Measurements from ENCODE around the gene SSH2.

The SSH2 gene

DNA sequence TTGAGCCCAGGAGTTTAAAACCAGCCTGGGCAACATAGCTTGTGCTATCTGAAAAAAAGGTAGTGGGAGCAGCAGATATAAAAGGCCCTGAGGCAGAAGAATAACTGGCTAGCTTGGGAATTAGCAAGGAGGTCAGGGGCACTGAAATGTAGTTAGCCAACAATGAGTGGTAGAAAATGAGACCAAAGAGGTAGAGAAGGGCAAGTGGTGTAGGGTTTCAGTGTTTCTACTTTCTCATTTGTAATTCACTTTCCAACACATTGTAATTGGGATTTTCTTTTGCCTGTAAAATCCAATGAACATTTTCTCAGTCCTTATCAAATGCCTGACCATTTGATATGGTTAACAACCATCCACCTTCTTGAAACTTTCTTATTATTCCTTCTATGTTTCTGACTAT lies 212.2 kb downstream of the SSH2 start:
- H3K4me3 ChIP-seq (ENCODE audit: insufficient read depth, low read depth, low read length, poor library complexity, severe bottlenecking) = no peak overlapping the region
- peaks cover under 1% of the 10 kb centered on the region for H3K4me1 ChIP-seq (ENCODE audit: control insufficient read depth, insufficient read depth, low read length, poor library complexity, severe bottlenecking)
- no peaks in the 10 kb centered on the region for H3K27me3 ChIP-seq (replicated peaks; ENCODE audit: control insufficient read depth, insufficient read depth, low read length, poor library complexity, severe bottlenecking)
- H3K9me3 ChIP-seq (ENCODE audit: control insufficient read depth, low read length) = no peaks in the 10 kb centered on the region
- no peak overlapping the region for H3K27ac ChIP-seq (ENCODE audit: insufficient read depth, low read length, poor library complexity, severe bottlenecking)
- H3K36me3 ChIP-seq (ENCODE audit: control insufficient read depth, insufficient read depth, low read length) = no peaks in the 10 kb centered on the region
- DNase-seq = no peak

DNA sequence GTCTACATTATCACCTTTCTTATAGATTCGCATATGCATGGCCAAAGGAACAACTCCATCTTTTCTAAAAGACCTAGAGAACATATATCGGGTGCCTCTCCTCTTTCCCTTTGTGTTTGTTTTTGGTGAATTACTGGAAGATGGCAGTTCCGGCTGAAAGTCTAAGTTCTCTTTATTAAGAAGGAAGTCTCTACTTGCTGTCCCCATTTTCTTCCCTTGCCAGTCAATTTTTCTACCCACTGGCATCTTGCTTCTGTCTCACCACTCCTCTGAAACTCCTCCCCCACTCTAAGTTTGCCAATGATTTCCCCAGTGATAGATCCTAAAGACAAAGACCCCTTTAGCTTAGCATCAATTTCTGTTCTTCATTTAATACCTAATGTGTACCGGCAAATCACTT lies 213.5 kb downstream of the SSH2 start:
- no peaks in the 10 kb centered on the region for H3K27me3 ChIP-seq (replicated peaks; ENCODE audit: control insufficient read depth, insufficient read depth, low read length, poor library complexity, severe bottlenecking)
- no peak overlapping the region for H3K4me3 ChIP-seq (ENCODE audit: insufficient read depth, low read depth, low read length, poor library complexity, severe bottlenecking)
- no peak overlapping the region for H3K27ac ChIP-seq (ENCODE audit: insufficient read depth, low read length, poor library complexity, severe bottlenecking)
- H3K9me3 ChIP-seq (ENCODE audit: control insufficient read depth, low read length) = no peaks in the 10 kb centered on the region
- H3K4me1 ChIP-seq (ENCODE audit: control insufficient read depth, insufficient read depth, low read length, poor library complexity, severe bottlenecking) = no peaks in the 10 kb centered on the region
- no peaks in the 10 kb centered on the region for H3K36me3 ChIP-seq (ENCODE audit: control insufficient read depth, insufficient read depth, low read length)
- no peak for DNase-seq

DNA sequence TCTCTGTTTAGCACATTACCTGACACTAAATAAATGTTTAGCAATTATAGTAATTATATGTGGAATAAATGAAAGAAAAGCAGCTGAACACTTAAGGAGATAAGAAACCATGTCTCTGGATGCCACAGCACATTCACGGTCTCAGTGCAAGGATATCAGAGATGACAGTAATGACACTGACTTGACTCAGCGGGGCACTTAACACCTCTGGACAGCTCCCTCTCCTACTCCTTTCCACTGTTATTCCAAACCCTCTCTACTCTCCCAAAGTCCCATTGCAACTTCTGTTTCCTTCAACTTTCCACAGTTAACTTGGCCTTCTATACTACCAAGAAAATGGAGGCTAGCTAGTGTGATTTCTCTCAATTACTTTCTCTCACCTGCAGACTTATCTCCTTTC lies 214.3 kb downstream of the SSH2 start:
- DNase-seq = no peak
- H3K36me3 ChIP-seq (ENCODE audit: control insufficient read depth, insufficient read depth, low read length) = no peaks in the 10 kb centered on the region
- no peaks in the 10 kb centered on the region for H3K4me1 ChIP-seq (ENCODE audit: control insufficient read depth, insufficient read depth, low read length, poor library complexity, severe bottlenecking)
- H3K27me3 ChIP-seq (replicated peaks; ENCODE audit: control insufficient read depth, insufficient read depth, low read length, poor library complexity, severe bottlenecking) = no peaks in the 10 kb centered on the region
- H3K9me3 ChIP-seq (ENCODE audit: control insufficient read depth, low read length) = no peaks in the 10 kb centered on the region
- H3K4me3 ChIP-seq (ENCODE audit: insufficient read depth, low read depth, low read length, poor library complexity, severe bottlenecking) = no peak overlapping the region
- H3K27ac ChIP-seq (ENCODE audit: insufficient read depth, low read length, poor library complexity, severe bottlenecking) = no peak overlapping the region

- Histone ChIP-seq H3K9me3 (ENCODE audit: control insufficient read depth, low read length) (no peaks in the 10 kb centered on the region), H3K27ac (ENCODE audit: insufficient read depth, low read length, poor library complexity, severe bottlenecking) (no peak overlapping the region), H3K36me3 (ENCODE audit: control insufficient read depth, insufficient read depth, low read length) (no peaks in the 10 kb centered on the region), H3K27me3 (replicated peaks; ENCODE audit: control insufficient read depth, insufficient read depth, low read length, poor library complexity, severe bottlenecking) (no peaks in the 10 kb centered on the region), H3K4me3 (ENCODE audit: insufficient read depth, low read depth, low read length, poor library complexity, severe bottlenecking) (no peak overlapping the region), H3K4me1 (ENCODE audit: control insufficient read depth, insufficient read depth, low read length, poor library complexity, severe bottlenecking) (no peaks in the 10 kb centered on the region)
- DNase-seq = no peak
Measured at GRCh38 chr17:29714146-29714545, 215.9 kb downstream of the SSH2 start.

DNA sequence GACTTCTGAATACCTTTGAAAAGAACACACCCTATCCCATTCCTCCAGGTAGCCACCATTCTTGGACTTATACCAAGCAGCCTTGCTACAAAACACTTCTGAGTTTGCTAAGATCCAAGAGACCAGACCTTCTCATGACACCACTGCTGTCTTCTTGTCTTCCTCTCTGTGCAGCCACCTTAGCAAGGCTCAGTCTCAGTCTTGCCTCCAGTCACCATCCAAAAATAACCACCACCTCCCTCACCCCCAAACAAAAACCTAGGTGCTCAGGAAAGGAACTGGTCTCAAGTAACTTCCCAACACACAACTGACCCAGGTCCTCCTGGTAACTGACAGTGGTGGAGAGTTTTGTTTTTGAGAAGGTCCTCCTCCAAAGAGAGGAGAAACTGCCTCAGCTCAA lies 216.4 kb downstream of the SSH2 start:
- H3K27ac ChIP-seq (ENCODE audit: insufficient read depth, low read length, poor library complexity, severe bottlenecking) = no peak overlapping the region
- H3K36me3 ChIP-seq (ENCODE audit: control insufficient read depth, insufficient read depth, low read length) = no peaks in the 10 kb centered on the region
- no peaks in the 10 kb centered on the region for H3K27me3 ChIP-seq (replicated peaks; ENCODE audit: control insufficient read depth, insufficient read depth, low read length, poor library complexity, severe bottlenecking)
- H3K4me3 ChIP-seq (ENCODE audit: insufficient read depth, low read depth, low read length, poor library complexity, severe bottlenecking) = no peak overlapping the region
- no peaks in the 10 kb centered on the region for H3K4me1 ChIP-seq (ENCODE audit: control insufficient read depth, insufficient read depth, low read length, poor library complexity, severe bottlenecking)
- no peaks in the 10 kb centered on the region for H3K9me3 ChIP-seq (ENCODE audit: control insufficient read depth, low read length)
- DNase-seq = no peak

- H3K27ac ChIP-seq (ENCODE audit: insufficient read depth, low read length, poor library complexity, severe bottlenecking) = no peak overlapping the region
- no peak for DNase-seq
- H3K4me1 ChIP-seq (ENCODE audit: control insufficient read depth, insufficient read depth, low read length, poor library complexity, severe bottlenecking) = no peaks in the 10 kb centered on the region
Measured at GRCh38 chr17:29711588-29712385, 218.2 kb downstream of the SSH2 start.

GRCh38 chr17:29710891-29711418 lies 219.1 kb downstream of the SSH2 start:
- Histone ChIP-seq H3K4me3 (ENCODE audit: insufficient read depth, low read depth, low read length, poor library complexity, severe bottlenecking) (no peak overlapping the region), H3K27ac (ENCODE audit: insufficient read depth, low read length, poor library complexity, severe bottlenecking) (no peak overlapping the region), H3K36me3 (ENCODE audit: control insufficient read depth, insufficient read depth, low read length) (no peaks in the 10 kb centered on the region), H3K4me1 (ENCODE audit: control insufficient read depth, insufficient read depth, low read length, poor library complexity, severe bottlenecking) (no peaks in the 10 kb centered on the region), H3K9me3 (ENCODE audit: control insufficient read depth, low read length) (no peaks in the 10 kb centered on the region), H3K27me3 (replicated peaks; ENCODE audit: control insufficient read depth, insufficient read depth, low read length, poor library complexity, severe bottlenecking) (no peaks in the 10 kb centered on the region)
- DNase-seq = no peak

More at GRCh38 chr17:29711588-29712385, 218.2 kb downstream of the SSH2 start:
- no peak overlapping the region for H3K4me3 ChIP-seq (ENCODE audit: insufficient read depth, low read depth, low read length, poor library complexity, severe bottlenecking)
- H3K36me3 ChIP-seq (ENCODE audit: control insufficient read depth, insufficient read depth, low read length) = no peaks in the 10 kb centered on the region
- no peaks in the 10 kb centered on the region for H3K27me3 ChIP-seq (replicated peaks; ENCODE audit: control insufficient read depth, insufficient read depth, low read length, poor library complexity, severe bottlenecking)
- no peaks in the 10 kb centered on the region for H3K9me3 ChIP-seq (ENCODE audit: control insufficient read depth, low read length)

- Histone ChIP-seq H3K4me3 (ENCODE audit: insufficient read depth, low read depth, low read length, poor library complexity, severe bottlenecking) (no peak overlapping the region), H3K36me3 (ENCODE audit: control insufficient read depth, insufficient read depth, low read length) (no peaks in the 10 kb centered on the region), H3K27ac (ENCODE audit: insufficient read depth, low read length, poor library complexity, severe bottlenecking) (no peak overlapping the region), H3K9me3 (ENCODE audit: control insufficient read depth, low read length) (no peaks in the 10 kb centered on the region), H3K4me1 (ENCODE audit: control insufficient read depth, insufficient read depth, low read length, poor library complexity, severe bottlenecking) (no peaks in the 10 kb centered on the region), H3K27me3 (replicated peaks; ENCODE audit: control insufficient read depth, insufficient read depth, low read length, poor library complexity, severe bottlenecking) (no peaks in the 10 kb centered on the region)
- no peak for DNase-seq
Measured at GRCh38 chr17:29710520-29710884, 219.5 kb downstream of the SSH2 start.

DNA sequence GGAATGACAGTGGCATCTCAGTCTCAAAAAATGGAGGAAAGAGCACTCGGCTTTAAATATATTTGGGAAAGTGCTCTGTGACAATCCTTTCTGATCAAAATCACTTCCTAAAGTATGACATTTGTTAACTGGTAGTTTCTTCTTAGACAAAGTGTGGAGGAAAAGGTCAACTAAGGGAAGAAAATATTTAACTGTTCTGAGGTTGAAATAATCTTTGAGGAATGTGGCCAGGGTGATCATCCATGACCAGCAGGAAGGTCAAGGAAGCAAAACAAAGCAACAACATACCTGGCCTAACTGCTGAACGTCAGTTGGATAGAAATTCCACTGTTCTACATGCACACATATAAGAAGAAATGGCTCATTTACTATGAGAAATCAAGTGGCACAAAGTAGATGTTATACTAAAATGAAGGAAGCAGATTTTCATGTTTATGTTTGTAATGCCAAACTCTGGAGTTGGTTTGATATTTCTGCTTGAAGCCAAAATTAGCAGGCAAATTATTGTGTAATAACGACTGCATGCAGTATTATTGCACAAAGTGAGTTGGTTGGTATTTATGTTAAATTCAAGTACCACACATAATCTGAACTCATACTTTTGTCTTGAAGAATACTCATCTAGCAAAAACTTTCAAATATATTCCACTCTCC lies 220.0 kb downstream of the SSH2 start:
- Histone ChIP-seq H3K9me3 (ENCODE audit: control insufficient read depth, low read length) (no peaks in the 10 kb centered on the region), H3K4me1 (ENCODE audit: control insufficient read depth, insufficient read depth, low read length, poor library complexity, severe bottlenecking) (peaks cover 2% of the 10 kb centered on the region), H3K27me3 (replicated peaks; ENCODE audit: control insufficient read depth, insufficient read depth, low read length, poor library complexity, severe bottlenecking) (no peaks in the 10 kb centered on the region), H3K4me3 (ENCODE audit: insufficient read depth, low read depth, low read length, poor library complexity, severe bottlenecking) (no peak overlapping the region), H3K27ac (ENCODE audit: insufficient read depth, low read length, poor library complexity, severe bottlenecking) (no peak overlapping the region), H3K36me3 (ENCODE audit: control insufficient read depth, insufficient read depth, low read length) (no peaks in the 10 kb centered on the region)
- no peak for DNase-seq

- Histone ChIP-seq H3K36me3 (ENCODE audit: control insufficient read depth, insufficient read depth, low read length) (peaks cover 3% of the 10 kb centered on the region), H3K27ac (ENCODE audit: insufficient read depth, low read length, poor library complexity, severe bottlenecking) (peak overlapping the region; percentile 77), H3K4me1 (ENCODE audit: control insufficient read depth, insufficient read depth, low read length, poor library complexity, severe bottlenecking) (peaks cover 10% of the 10 kb centered on the region), H3K9me3 (ENCODE audit: control insufficient read depth, low read length) (no peaks in the 10 kb centered on the region), H3K4me3 (ENCODE audit: insufficient read depth, low read depth, low read length, poor library complexity, severe bottlenecking) (peak overlapping the region; percentile 2), H3K27me3 (replicated peaks; ENCODE audit: control insufficient read depth, insufficient read depth, low read length, poor library complexity, severe bottlenecking) (no peaks in the 10 kb centered on the region)
- DNase-seq = no peak
Measured at GRCh38 chr17:29707212-29707571, 222.8 kb downstream of the SSH2 start.
